ENCODE measurements around the gene CORO6.

- TF ChIP-seq POLR2A (IDR thresholded peaks at IDR 0.05; ENCODE audit: low read depth, low read length) (no peak), POLR2AphosphoS5 (IDR thresholded peaks at IDR 0.05; ENCODE audit: low read depth, low read length) (no peak), TAF1 (IDR thresholded peaks at IDR 0.05; ENCODE audit: low read depth, low read length) (no peak), SPI1 (IDR thresholded peaks at IDR 0.05; ENCODE audit: low read depth, low read length) (no peak), PAX5 (IDR thresholded peaks at IDR 0.05; ENCODE audit: insufficient read depth, low read length, severe bottlenecking) (no peak)
These were observed 7.1 kb upstream of the CORO6 start for GRCh38 chr17:29629839-29630238.
